Activated CD4-positive, alpha-beta T cell treated with anti-CD3 and anti-CD28 coated beads, Interleukin-2, Interleukin-6, amounts not matched to agents 100 ng/mL and 50 ng/mL, durations not matched to agents 16 hours and 8 hours (primary cell): ENCODE data around the gene PFKL.

Experiments used
- DNase-seq: peaks from one replicate; pipeline ENCODE4 v3.0.0-alpha.2; 2020

Gene PFKL

DNA sequence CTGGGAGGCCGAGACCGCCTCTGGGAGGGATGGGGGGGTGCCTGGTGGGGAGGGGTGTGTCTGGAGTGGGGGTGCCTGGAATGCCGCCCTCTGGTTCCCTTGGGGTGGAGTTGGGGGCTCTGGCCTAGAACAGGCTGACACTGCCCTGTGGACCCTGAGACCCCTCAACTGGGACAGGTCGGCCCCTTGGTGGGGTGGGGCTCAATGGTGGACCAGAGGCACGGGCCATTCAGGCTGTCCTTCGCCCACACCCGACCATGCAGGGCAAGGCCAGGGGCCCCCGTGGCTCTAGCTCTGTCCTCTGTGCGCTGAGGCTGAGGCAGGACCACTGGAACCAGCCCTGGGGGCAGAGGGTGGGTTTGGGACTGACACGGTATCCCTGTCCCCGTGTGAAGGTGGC lies 14.7 kb downstream of the PFKL start:
- DNase-seq, result no peak

DNA sequence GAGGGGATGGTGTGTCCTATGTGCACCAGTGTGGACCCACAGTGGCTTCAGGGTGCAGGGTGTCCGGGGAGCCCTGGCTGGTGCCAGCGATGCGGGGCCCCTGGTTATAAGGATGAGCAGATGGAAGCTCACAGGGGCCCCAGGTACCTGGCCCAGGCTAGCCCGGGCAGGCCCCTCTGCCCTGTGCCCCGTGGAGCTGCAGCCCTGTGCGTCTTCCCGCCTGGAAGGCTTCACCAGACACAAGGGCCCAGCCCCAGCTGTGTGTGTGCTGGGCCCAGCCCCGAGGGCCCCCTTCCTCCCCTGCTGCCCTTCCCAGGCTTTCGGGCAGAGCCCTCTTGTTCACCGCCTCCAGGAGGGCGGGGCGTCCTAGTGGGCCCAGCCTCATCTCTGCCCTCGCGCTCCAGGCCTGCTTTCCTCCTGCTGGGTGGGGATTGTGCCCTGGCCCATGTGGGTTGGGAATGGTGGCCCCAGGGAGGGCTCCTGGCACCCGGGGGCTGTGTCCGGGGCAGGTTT lies 15.9 kb downstream of the PFKL start:
- no peak for DNase-seq

DNA sequence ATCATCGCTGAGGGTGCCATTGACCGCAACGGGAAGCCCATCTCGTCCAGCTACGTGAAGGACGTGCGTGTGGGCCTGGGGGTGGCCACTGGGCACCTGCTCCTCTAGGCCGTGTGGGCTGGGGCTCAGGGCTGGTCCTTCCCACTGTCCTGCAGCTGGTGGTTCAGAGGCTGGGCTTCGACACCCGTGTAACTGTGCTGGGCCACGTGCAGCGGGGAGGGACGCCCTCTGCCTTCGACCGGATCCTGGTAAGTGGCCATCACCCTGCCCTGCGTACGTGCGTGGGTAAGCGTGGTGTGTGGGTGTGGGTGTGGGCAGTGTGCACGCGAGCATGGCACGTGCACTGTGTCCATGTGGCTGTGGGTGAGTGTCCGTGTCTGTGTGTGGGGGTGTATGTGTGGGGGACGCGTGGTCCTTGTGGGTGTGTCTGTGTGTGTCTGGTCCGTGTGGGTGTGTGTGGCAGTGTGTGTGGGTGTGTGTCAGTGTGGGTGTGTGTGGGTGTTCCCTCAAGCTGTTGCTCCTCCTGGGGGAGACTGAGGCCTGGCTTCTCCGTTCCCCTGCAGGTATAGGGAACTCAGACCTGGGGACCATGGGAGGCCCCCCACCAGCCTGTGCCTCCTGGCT lies 16.5 kb downstream of the PFKL start:
- no peak for DNase-seq

DNA sequence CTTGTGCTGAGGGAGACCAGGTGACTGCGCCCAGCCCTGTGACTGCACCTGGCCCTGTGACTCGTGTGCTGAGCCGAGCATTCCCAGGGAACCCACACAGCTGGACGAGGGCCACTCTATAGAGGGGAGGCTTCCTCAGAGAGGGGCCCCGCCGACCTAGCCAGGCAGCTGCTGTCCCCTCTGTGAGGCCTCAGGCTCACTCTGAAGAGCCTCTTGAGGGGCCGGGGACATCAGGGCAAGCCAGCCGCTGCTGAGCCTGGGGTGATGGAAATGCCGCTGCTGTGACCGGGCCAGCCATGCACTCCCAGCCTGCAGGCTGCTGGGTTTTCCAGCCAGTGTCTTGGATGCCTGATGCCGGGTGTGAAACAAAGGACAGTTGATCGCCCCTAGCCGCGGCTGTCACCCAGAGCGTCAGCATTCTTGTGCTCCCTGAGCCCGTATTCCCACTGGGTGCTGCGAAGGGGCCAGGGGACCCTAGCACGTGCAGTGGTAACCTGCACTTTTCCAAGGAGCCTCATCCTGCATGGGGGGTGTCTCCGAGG lies 17.5 kb downstream of the PFKL start:
- DNase-seq, result no peak

DNA sequence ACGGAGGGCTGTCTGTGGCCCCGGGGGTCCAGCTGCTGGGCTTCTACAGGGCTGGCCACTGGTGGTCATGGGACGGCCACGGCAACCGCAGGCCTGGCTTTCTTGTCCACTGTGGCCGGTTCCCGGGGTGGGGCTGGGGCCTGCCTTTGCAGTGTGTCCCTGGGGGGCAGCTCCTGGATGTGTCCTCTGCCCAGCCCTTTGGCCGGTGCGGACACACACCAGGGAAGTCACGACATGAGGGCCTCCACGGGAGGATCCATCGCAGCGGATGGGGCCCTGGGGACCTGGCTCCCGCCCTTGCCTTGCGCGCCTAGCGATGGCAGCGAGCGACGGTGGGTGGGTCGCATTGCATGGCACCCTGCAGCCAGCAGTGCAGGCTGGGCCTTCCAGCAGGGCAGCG lies 18.0 kb downstream of the PFKL start:
- no peak for DNase-seq

DNA sequence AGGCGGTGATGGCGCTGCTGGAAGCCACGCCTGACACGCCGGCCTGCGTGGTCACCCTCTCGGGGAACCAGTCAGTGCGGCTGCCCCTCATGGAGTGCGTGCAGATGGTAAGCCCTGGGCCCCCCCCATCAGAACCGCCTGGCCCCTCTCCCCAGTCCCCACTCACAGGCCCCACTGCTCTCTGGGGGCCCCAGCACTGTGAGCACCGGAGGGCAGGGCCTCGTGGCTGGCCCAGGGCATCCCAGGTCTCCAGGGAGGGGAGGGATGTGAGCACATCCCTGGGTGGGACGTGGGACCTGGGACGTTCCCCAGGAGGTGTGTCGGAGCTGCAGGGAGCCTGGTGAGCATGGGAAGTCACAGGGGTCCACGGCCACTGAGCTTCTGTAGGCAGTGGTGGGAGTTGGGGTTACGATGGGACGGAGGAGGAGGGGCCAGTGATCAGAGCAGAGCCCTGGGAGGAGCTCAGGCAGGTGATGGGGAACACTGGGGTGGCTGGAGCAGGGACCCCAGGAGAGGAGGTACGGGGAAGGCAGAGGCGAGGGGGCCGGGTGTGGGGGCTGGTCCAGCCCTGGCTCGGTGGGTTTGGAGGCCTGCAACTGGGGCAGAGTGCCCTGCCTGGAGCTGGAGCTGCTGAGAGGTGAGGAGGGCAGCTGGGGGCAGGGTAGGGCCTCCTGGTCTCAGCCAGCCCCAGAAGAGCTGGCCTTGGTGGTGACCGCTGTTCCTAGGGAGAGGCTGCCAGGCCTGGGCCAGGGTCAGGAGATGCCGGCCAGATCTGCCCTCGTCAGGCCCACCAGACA lies 18.8 kb downstream of the PFKL start:
- DNase-seq, result no peak

DNA sequence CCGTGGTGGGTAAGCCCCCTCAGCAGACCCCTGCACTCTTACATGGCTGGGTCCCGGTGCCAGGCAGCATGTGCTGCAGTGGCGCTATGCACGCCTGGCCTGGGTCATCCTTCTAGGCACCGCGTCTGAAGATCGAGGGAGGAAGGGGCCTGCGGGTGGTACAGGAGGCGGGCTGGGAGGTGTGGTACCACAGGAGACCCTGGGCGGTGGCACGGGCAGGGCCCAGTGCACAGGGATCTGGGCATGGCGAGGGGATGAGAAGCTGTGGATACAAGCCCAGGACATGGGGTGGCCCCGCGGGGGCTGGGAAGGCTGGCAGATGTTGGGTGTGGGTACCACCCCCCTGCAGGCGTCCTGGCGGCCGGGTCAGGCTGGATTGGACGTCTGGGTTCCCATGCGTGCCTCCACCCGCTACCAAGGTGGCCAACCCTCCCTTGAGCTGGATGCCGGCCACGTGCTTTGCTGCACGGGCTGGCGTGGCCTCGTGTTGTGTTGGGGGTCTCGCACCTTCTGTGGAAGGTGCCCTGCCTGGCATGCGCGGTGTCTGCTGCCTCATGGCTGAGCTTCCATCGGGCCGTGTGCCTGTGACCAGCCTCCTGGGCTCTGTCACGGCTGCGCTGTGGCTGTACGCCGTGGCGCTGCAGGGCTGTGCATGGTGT lies 19.7 kb downstream of the PFKL start:
- no peak for DNase-seq

DNA sequence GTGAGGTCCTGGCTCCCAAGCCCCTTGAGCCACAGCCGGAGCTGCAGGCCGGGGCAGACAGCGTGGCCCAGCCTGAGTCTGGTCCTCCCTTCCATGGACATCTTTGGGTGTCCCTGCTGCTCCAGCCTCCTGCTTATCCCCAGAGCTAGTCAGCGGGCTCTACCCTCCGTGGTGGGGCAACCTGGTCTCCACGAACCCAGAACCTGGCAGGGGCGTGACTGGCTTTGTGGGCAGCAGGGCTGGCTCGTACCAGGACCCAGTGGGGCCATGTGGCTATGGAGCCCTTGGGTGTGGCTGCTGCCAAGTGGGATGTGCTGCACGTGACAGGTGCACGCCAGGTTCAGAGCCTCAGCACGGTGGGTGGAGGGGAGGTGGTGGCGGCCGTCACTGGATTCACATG lies 21.0 kb downstream of the PFKL start:
- no peak for DNase-seq

DNA sequence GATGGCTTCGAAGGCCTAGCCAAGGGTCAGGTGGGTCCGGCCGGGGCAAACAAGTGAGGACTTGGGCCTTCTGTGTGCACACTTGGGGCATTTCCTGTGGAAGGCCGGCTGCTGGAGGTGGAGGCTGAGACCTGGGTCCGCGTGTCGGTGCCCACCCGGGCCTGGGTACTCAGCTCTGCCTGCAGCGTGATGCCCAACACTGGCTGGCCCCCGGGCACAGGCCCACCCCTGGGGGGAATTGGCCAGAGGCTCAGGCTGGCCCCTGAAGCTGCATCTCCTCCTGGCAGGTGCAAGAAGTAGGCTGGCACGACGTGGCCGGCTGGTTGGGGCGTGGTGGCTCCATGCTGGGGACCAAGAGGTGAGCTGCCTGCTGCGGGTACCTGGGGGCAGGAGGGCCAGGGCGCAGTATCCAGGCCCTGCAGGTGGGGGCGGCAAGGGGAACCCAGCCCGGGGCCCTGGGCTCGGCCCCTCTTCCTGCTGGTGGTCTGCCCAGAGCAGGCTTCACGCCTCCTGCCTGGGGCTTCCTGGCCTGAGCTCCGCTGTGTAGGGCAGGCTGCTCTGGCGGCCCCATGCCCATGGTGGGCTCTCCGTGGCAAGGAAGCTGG lies 22.1 kb downstream of the PFKL start:
- DNase-seq, result no peak

DNA sequence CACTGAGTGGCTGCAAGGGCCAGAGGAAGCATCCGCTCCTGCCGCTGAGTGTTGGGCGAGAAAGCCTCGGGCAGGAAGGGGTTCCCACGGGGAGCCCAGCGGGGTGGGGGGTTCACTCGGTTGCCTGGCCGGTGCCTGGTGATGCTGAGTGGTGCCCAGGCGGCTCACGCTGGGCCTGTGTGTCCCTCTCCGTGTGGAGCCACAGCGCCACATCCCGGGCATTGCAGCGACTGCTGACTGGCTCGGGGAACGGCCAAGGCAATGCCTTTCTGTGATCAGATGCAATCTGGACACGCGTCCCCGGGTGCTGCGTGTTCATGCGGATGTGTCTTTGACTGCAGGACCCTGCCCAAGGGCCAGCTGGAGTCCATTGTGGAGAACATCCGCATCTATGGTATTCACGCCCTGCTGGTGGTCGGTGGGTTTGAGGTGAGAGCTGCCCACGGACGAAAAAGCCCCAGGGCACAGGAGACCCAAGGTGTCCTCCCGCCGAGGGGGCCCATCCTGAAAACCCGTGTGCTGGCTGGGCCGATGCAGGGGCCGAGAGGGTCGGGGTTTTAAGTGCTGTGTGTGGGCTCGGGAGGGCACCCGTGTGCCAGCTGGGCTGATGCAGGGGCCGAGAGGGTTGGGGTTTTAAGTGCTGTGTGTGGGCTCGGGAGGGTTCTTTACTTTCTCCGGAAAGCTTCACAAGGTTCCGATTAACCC lies 22.9 kb downstream of the PFKL start:
- DNase-seq, result no peak

DNA sequence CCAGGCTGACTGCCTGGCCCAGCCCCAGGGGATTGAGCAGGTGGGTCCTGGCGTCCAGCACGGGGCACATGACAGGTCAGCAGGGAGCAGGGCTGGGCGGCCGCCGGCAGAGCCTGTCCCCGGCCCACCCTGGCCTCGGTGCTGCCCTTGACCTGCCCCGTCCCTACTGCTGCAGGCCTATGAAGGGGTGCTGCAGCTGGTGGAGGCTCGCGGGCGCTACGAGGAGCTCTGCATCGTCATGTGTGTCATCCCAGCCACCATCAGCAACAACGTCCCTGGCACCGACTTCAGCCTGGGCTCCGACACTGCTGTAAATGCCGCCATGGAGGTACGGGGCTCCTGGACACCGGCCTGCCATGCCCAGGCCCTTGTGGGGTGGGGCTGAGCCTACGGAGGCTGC lies 23.7 kb downstream of the PFKL start:
- no peak for DNase-seq

DNA sequence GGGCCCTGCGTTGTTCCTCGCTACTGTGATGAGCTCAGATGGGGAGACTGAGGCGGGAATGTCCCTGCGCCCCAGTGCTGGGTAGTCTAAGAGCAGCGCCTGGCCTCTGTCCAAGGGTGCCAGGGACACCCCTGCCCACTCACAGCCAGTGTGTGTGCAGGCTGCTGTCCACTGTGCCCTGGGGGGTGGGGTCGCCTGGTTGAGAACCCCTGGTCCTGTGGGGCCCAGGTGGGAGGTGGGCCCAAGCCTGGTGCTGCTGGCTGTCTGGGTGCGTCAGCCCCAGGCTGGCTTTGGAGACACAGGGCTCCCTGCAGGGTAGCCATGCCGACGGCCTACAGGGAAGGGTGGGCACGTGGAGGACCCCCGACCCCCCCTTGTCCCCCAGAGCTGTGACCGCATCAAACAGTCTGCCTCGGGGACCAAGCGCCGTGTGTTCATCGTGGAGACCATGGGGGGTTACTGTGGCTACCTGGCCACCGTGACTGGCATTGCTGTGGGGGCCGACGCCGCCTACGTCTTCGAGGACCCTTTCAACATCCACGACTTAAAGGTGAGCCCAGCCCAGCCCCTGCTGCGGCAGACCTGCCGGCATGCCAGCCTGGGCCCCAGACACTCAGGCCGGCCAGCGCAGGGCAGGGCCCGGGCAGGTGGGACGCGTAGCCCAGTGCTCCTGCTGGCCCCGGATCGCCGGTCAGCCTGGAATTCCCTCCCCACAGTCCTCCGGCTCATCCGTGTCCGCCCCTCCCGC lies 24.4 kb downstream of the PFKL start:
- no peak for DNase-seq

DNA sequence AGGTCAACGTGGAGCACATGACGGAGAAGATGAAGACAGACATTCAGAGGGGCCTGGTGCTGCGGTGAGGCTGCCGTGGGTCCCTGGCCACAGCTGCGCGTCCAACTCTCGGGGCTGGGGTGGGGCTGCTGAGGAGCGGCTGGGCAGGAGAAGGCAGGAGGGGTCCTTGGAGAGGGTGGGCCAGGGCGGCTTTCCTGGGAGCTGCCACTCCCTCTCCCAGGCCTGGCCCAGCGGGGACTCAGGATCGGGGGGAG lies 24.9 kb downstream of the PFKL start:
- no peak for DNase-seq

DNA sequence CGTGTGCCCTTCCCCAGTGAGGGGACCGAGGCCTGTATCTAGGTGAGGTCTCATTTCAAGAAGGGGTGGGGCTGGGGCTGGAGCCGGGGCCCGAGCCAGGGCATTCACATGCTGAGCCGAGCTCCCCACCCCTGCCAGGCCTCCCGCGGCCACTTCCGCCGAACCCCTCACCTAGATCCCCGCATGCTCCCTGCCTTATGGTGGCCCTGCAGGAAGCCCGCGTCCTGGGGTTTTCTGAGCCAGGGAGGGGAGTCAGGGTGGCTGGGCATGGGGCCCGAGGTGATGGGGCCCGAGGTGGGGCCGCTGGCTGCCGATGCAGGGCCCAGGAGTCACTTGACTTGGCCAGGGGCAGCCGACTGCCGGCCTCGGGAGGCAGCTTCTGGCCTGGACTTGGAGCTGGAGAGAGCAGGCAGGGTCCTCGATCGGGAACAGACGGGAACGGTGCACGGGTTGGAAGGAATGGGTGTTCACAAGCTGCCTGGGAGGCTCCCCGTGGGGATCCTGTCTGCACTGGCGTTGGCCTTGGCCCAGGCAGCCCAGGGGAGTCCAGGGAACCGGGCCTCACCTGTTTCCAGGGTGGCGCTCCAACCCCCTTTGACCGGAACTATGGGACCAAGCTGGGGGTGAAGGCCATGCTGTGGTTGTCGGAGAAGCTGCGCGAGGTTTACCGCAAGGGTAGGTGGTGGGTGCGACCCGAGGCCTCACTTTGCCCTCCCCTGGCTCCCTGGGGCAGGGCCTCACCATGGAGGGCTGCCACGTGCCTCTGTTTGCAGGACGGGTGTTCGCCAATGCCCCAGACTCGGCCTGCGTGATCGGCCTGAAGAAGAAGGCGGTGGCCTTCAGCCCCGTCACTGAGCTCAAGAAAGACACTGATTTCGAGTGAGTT lies 25.8 kb downstream of the PFKL start:
- DNase-seq, result no peak

DNA sequence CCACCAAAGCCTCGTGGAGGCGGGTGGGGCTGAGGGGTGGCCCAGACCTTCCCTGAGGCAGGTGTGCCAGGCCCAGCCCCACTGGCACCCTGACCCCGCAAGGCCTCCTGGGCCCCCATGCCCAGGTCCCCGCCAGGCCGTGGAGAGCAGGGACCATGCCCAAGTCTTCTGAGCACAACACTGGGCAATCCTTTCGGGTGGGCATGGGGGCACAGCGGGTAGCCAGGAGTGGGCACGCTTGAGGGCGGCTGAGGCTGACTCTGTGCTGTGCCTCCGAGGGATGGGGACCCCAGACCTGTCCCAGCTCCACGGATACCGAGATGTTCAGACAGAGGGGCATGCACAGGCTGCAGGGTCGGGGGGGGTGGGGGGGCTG lies 26.4 kb downstream of the PFKL start:
- DNase-seq, result no peak

DNA sequence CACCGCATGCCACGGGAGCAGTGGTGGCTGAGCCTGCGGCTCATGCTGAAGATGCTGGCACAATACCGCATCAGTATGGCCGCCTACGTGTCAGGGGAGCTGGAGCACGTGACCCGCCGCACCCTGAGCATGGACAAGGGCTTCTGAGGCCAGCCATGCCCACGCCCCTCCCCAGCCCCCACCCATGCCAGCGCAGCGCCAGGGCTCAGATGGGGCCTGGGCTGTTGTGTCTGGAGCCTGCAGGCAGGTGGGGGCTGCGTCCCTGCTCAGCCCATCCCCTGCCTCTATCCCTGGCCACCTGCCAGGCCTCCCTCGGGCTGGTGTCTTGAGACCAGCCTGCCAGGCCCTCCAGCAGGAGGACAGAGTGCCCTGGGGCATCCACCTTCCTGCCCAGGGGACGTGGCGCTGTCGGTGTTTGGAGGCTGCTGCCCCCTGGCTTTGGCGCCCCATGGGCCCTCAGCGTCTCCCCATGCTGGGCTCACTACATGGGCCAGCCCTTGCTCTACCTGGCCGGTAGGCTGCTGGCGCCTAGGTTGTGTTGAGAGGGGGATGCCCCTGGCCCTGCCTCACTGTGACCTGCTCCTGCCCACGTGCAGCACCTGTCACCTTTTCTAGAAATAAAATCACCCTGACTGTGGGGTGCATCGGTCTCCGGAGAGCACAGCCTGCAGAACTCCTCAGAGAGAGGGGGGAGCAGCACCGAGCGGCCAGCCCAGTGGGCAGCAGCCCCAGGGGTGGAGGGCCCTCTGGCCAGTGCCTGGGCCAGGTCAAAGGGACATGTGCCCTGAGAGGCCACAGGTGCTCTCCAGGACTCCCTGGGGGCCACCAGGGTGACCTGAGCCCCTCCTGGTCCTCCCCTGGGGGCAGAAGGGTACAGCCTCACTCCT lies 27.1 kb downstream of the PFKL start:
- DNase-seq, result no peak

DNA sequence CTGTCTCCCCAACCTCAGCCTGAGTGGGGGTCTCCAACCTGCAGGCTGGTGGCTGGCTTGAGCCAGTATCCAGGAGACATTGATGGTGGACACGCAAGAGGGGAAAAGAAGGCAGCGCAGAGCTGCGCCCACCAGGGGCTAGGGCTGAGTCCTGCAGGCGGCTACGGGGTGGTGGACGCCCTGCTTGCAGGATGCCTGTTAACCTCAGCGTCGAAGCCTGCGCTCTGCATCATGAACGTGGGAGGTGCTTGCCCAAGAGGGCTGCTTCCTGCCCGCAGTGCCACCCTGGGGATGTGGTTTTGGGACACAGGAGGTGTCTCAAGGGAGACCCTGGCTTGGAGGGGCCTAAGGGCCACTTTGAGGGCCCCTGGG lies 27.7 kb downstream of the PFKL start:
- no peak for DNase-seq

DNA sequence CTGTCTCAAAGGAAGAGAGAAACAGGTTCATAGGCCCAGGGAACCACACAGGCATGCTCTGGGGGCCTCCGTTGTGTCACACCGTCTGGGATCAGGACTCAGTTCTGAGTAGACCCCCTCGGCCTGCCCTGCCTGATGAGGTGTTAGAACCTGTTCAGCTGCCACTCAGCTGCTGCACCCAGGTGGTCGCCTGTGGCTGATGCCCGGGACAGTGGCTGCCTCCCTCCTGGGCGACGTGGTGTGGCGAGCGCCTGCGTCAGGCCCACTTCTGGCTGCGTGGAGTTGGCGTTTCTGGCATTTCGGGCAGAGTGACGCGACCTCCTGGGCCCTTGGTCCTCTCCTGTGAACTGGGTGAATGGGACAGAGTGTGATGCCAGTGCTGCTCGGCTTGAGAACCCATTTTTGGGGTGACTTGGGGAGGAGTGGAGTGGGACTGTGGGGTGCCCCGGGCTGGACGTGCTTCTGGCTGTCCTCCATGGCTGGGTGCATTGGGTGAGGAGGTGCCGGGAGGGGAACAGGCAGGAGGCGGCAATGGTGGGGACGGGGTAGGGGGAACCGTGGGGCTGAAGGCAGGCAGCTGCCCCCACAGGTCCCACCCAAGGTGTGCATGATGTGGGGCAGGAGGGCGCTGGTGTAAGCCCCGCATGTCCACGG lies 28.5 kb downstream of the PFKL start:
- DNase-seq, result no peak

DNA sequence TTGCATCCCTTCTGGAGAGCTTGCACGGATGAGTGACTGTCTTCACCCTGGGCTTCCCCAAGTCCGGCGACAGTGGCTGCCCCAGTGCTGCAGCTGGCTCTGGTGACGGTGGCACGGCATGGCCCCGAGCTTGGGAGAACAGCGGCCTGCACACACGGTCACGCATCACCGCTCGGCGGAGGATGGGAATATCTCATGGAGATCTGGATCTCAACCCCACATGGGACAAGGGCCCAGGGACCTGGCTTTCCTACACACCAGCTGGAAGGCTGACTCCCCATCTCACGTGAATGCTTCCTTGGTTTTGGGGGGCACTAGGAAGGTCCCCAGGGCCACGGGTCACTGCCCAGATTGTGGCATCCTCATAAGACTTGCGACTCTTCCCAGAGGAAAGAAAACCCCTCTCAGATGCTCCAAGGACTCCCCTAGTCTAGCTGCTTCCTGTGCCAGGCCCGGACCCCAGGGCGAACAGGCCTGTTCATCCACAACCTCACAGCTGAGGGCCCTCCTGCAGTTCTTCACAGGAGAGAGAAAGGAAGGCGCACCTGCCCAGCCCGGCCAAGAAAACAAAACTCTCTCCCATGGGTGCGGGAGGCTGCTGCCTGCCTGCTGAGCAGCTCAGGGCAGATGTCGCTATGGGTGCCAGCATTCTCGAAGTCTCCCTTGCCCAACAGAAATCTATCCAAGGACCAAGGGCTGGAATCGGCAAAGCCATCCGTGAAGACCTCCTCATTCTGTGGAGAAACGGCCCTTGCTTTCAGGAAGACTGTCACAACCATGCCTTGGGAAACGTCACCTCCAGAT lies 29.4 kb downstream of the PFKL start:
- no peak for DNase-seq
